T-cell (primary cell): ENCODE data around the gene SNRNP35. TPM values are rescaled to one million over a fixed set of nuclear protein-coding genes. Genes with fewer than 3 reads are reported as not detected.

Experiments
- ATAC-seq, 4 experiments: fragments of 200-7000 bp in 3 of 4; fragments of 150-1000 bp in 1 of 4; cut with Tn5 transposase; replicated peaks in 1 of 4; 1 replicate in 3 of 4; 2 replicates in 1 of 4; pipeline ENCODE4 v1.10.0; 2021; ENCODE audit warnings: moderate library complexity in 3 of 4, mild to moderate bottlenecking in 2 of 4, moderate number of reproducible peaks in 1 of 4
- CTCF ChIA-PET, 2 donors: fragments of 300-600 bp; sonication (Branson Sonifier 250); formaldehyde crosslinking; loops; one replicate each; lab custom pipeline; 2022; ENCODE audit warnings: antibody characterized with exemption in 2 of 2; lab: Charles Lee
- POLR2A ChIA-PET, 2 donors: fragments of 300-600 bp; sonication (Branson Sonifier 250); formaldehyde crosslinking; loops; one replicate each; lab custom pipeline; 2022; ENCODE audit warnings: antibody characterized with exemption in 2 of 2; lab: Charles Lee
- DNase-seq, 35 experiments: peaks; one replicate each; pipeline versions ENCODE4 v3.0.0 to v3.0.0-alpha.2; 2013 to 2023
- H3K27ac ChIP-seq: one replicate; pipeline ENCODE4 v1.5.1; 2013; ENCODE audit warnings: low read length
- H3K27me3 ChIP-seq, 2 experiments: replicated peaks in 1 of 2; 1 replicate in 1 of 2; 2 replicates in 1 of 2; pipeline versions ENCODE4 v1.6.1 to v1.7.0; 2013; ENCODE audit warnings: low read length in 1 of 2, mixed read lengths in 1 of 2; ENCODE audit not compliant: control insufficient read depth in 2 of 2, insufficient read depth in 2 of 2; ENCODE audit errors: extremely low read depth in 1 of 2
- H3K36me3 ChIP-seq, 2 donors: 1 replicate in 1 of 2; 2 replicates in 1 of 2; pipeline versions ENCODE4 v1.6.1 to v1.7.0; 2013; ENCODE audit warnings: low read length in 1 of 2; ENCODE audit not compliant: control insufficient read depth in 2 of 2, insufficient read depth in 1 of 2; ENCODE audit errors: extremely low read depth in 1 of 2
- H3K4me1 ChIP-seq, 2 experiments: 1 replicate in 1 of 2; 2 replicates in 1 of 2; pipeline versions ENCODE4 v1.6.1 to v1.7.0; 2013; ENCODE audit warnings: low read length in 2 of 2, mixed read lengths in 1 of 2; ENCODE audit not compliant: insufficient read depth in 2 of 2, control insufficient read depth in 1 of 2; ENCODE audit errors: extremely low read depth in 1 of 2
- H3K4me3 ChIP-seq, 2 donors: 1 replicate in 1 of 2; 2 replicates in 1 of 2; pipeline versions ENCODE4 v1.5.1 to v1.7.0; 2013; ENCODE audit warnings: mild to moderate bottlenecking in 2 of 2, low read length in 1 of 2, moderate library complexity in 1 of 2; ENCODE audit not compliant: control insufficient read depth in 1 of 2; ENCODE audit errors: extremely low read depth in 1 of 2
- H3K9me3 ChIP-seq: 2 replicates; pipeline ENCODE4 v1.7.0; 2013
- H3K27ac Mint-ChIP-seq, 2 donors: one replicate each; pipeline ENCODE4 v1.8.0; 2020 to 2021; ENCODE audit warnings: mild to moderate bottlenecking in 2 of 2, mixed read lengths in 2 of 2
- H3K27me3 Mint-ChIP-seq, 2 donors: one replicate each; pipeline ENCODE4 v1.8.0; 2021 to 2022; ENCODE audit warnings: mixed read lengths in 2 of 2
- H3K36me3 Mint-ChIP-seq: one replicate; pipeline ENCODE4 v1.8.0; 2021; ENCODE audit warnings: mixed read lengths
- H3K4me1 Mint-ChIP-seq, 3 donors: one replicate each; pipeline ENCODE4 v1.8.0; 2020 to 2022; ENCODE audit warnings: mixed read lengths in 3 of 3, mild to moderate bottlenecking in 1 of 3
- H3K4me3 Mint-ChIP-seq, 3 donors: one replicate each; pipeline ENCODE4 v1.8.0; 2020 to 2022; ENCODE audit warnings: mild to moderate bottlenecking in 3 of 3, mixed read lengths in 3 of 3, moderate library complexity in 3 of 3
- H3K9me3 Mint-ChIP-seq, 3 donors: one replicate each; pipeline ENCODE4 v1.8.0; 2020 to 2022; ENCODE audit warnings: mixed read lengths in 3 of 3
- WGBS: methylation state at CpG from one replicate; pipeline ENCODE4 v1.1.5; 2013; ENCODE audit warnings: missing lambda C conversion rate; ENCODE audit not compliant: insufficient coverage; 5-methylcytosine and 5-hydroxymethylcytosine counted together
- total RNA-seq, 35 experiments: library from RNA in 6 of 35; stranded (reverse) in 6 of 35; fragments of 120-200 nt in 1 of 35; gene quantifications; one replicate each; pipeline versions ENCODE4 v1.2.1 to v1.2.4 and lab custom pipeline; 2013 to 2026

SNRNP35 gene
- total RNA-seq, 5 donors from 2014 or later (not counting 1 experiment from before 2014, with no cell fraction given), result 32.6 to 46.1 (median 43.2) TPM

- peaks cover 8 to 61% of the 10 kb centered on the region in 2 experiments for H3K4me1 ChIP-seq
- Mint-ChIP-seq H3K27me3 (no peaks in the 10 kb centered on the region), H3K36me3 (peaks cover 13% of the 10 kb centered on the region), H3K9me3 (no peaks in the 10 kb centered on the region), H3K4me3 (peak overlapping the region; percentile 94 to 96 (median 95)), H3K27ac (peak overlapping the region; percentile 93 to 94), H3K4me1 (peaks cover 42 to 57% (median 55%) of the 10 kb centered on the region in 3 donors)
- peak overlapping the region; percentile 77 to 81 for H3K4me3 ChIP-seq
- peak overlapping the region; percentile 89 for H3K27ac ChIP-seq
- DNase-seq (no peak), ATAC-seq (no peak)
- WGBS, result 13% methylated on average over 3 of the region's 5 CpGs
- ChIA-PET POLR2A (interaction anchor here in 1 of 2 donors (0.6 to 0.8 kb wide), 2 partner anchors 8 to 9 kb away, joined by 3 to 4 read pairs; no protein-coding TSS in a partner anchor), CTCF (no interaction called here)
- no peaks in the 10 kb centered on the region for H3K9me3 ChIP-seq
- H3K27me3 ChIP-seq, result no peaks in the 10 kb centered on the region
- peaks cover 0 to 3% of the 10 kb centered on the region in 2 donors for H3K36me3 ChIP-seq
These were observed 22.3 kb upstream of the SNRNP35 start for GRCh38 chr12:123435636-123436016.

- Histone ChIP-seq H3K27me3 (no peaks in the 10 kb centered on the region), H3K27ac (peak within 1 kb of the TSS; percentile 89), H3K36me3 (no peaks in the 10 kb centered on the region), H3K4me1 (peaks cover 8 to 55% of the 10 kb centered on the region in 2 experiments), H3K9me3 (no peaks in the 10 kb centered on the region), H3K4me3 (peak within 1 kb of the TSS; percentile 77 to 81)
- POLR2A ChIA-PET, result interaction anchor here in 1 of 2 donors (0.7 to 0.8 kb wide), 2 partner anchors 9 to 167 kb away, joined by 3 read pairs; no protein-coding TSS in a partner anchor
- ATAC-seq, result peak; percentile 90 to 95 (median 92)
- peaks cover 7% of the 10 kb centered on the region for H3K36me3 Mint-ChIP-seq
- no peaks in the 10 kb centered on the region for H3K9me3 Mint-ChIP-seq
- DNase-seq, result peak; percentile 72 to 94 (median 86)
- peak within 1 kb of the TSS; percentile 93 to 94 for H3K27ac Mint-ChIP-seq
- H3K27me3 Mint-ChIP-seq, result no peaks in the 10 kb centered on the region
- under 1% methylated on average over 63 of the region's 69 CpGs for WGBS
- H3K4me3 Mint-ChIP-seq, result peak within 1 kb of the TSS; percentile 94 to 96 (median 95)
- H3K4me1 Mint-ChIP-seq, result peaks cover 38 to 52% (median 51%) of the 10 kb centered on the region in 3 donors
- CTCF ChIA-PET, result interaction anchor here in 1 of 2 donors (1.3 kb wide), 1 partner anchor 24 kb away, joined by 3 read pairs; no protein-coding TSS in a partner anchor
These were observed 21.6 kb upstream of the SNRNP35 start, which contains the start of gene RILPL2 for GRCh38 chr12:123436017-123436964. TSS of gene RILPL2 (minus strand) at chr12:123436684. CDS start at chr12:123436420, 264 bp downstream.

- ATAC-seq (no peak), DNase-seq (no peak)
- WGBS, result 83% methylated on average over 7 of the region's 13 CpGs
- H3K36me3 Mint-ChIP-seq, result no peaks in the 10 kb centered on the region
- H3K36me3 ChIP-seq, result no peaks in the 10 kb centered on the region
- H3K9me3 ChIP-seq, result no peaks in the 10 kb centered on the region
- ChIA-PET CTCF (interaction anchor here in 1 of 2 donors (0.6 kb wide), 1 partner anchor 15 kb away, joined by 6 read pairs; no protein-coding TSS in a partner anchor), POLR2A (no interaction called here)
- no peak overlapping the region for H3K4me3 Mint-ChIP-seq
- no peak overlapping the region for H3K27ac Mint-ChIP-seq
- no peak overlapping the region for H3K4me3 ChIP-seq
- H3K4me1 ChIP-seq, result peaks cover 7 to 28% of the 10 kb centered on the region in 2 experiments
- H3K4me1 Mint-ChIP-seq, result peaks cover 16 to 29% (median 19%) of the 10 kb centered on the region in 3 donors
- no peaks in the 10 kb centered on the region for H3K27me3 ChIP-seq
- no peaks in the 10 kb centered on the region for H3K9me3 Mint-ChIP-seq
- H3K27ac ChIP-seq, result no peak overlapping the region
- no peaks in the 10 kb centered on the region for H3K27me3 Mint-ChIP-seq
These were observed 16.3 kb upstream of the SNRNP35 start for GRCh38 chr12:123441523-123442164.

- H3K9me3 ChIP-seq, result no peaks in the 10 kb centered on the region
- Mint-ChIP-seq H3K4me1 (peaks cover 13 to 20% (median 17%) of the 10 kb centered on the region in 3 donors), H3K4me3 (no peak overlapping the region), H3K36me3 (no peaks in the 10 kb centered on the region), H3K27me3 (no peaks in the 10 kb centered on the region), H3K27ac (no peak overlapping the region), H3K9me3 (no peaks in the 10 kb centered on the region)
- DNase-seq, result no peak
- H3K4me3 ChIP-seq, result no peak overlapping the region
- no peaks in the 10 kb centered on the region for H3K27me3 ChIP-seq
- peaks cover 4 to 24% of the 10 kb centered on the region in 2 experiments for H3K4me1 ChIP-seq
- ChIA-PET CTCF (no interaction called here), POLR2A (no interaction called here)
- 83% methylated on average over 1 of the region's 4 CpGs for WGBS
- ATAC-seq, result no peak
- H3K36me3 ChIP-seq, result no peaks in the 10 kb centered on the region
- no peak overlapping the region for H3K27ac ChIP-seq
These were observed 15.2 kb upstream of the SNRNP35 start for GRCh38 chr12:123442774-123443173.

GRCh38 chr12:123444092-123445026 is 13.6 kb upstream of the SNRNP35 start:
- Mint-ChIP-seq H3K9me3 (no peaks in the 10 kb centered on the region), H3K27me3 (no peaks in the 10 kb centered on the region), H3K4me3 (no peak overlapping the region), H3K27ac (peak overlapping the region in 1 of 2 donors; percentile 7), H3K4me1 (peaks cover 26 to 32% (median 31%) of the 10 kb centered on the region in 3 donors), H3K36me3 (no peaks in the 10 kb centered on the region)
- ChIA-PET CTCF (no interaction called here), POLR2A (interaction anchor here in 1 of 2 donors (0.7 kb wide), 2 partner anchors 9 to 38 kb away, joined by 3 to 4 read pairs; no protein-coding TSS in a partner anchor)
- WGBS, result 100% methylated on average over 4 of the region's 8 CpGs
- Histone ChIP-seq H3K27me3 (no peaks in the 10 kb centered on the region), H3K4me1 (peaks cover 4 to 34% of the 10 kb centered on the region in 2 experiments), H3K9me3 (no peaks in the 10 kb centered on the region), H3K27ac (no peak overlapping the region), H3K36me3 (no peaks in the 10 kb centered on the region), H3K4me3 (no peak overlapping the region)
- ATAC-seq (no peak), DNase-seq (no peak)
